Measurements from ENCODE around the gene CIRBP. TPM values are rescaled to one million over a fixed set of nuclear protein-coding genes. Genes with fewer than 3 reads are reported as not detected.

The CIRBP gene
- total RNA-seq, 2 donors from 2014 or later, result 282 to 301 TPM

DNA sequence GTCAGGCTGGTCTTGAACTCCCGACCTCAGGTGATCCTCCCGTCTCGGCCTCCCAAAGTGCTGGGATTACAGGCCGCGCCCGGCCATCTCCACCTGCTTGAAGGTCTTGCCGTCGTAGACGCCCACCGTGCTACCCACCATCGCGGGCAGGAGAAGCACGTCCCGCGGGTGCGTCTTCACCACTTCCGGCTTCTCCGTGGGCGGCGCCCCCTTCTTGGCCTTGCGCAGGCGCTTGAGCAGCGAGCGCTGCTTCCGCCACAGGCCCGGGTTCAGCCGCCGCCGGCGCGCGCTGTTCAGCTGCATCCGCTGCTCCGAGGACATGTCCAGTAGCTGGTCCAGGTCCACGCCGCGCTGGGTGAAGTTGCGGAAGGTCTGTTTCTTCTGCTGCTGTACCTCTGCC, 38.2 kb downstream of the CIRBP start:
- H3K27me3 ChIP-seq (ENCODE audit: control insufficient read depth, insufficient read depth, low read length, poor library complexity, severe bottlenecking), result no peaks in the 10 kb centered on the region
- Mint-ChIP-seq H3K36me3 (ENCODE audit: low read depth) (no peaks in the 10 kb centered on the region), H3K9me3 (no peaks in the 10 kb centered on the region), H3K4me3 (no peak overlapping the region), H3K4me1 (no peaks in the 10 kb centered on the region), H3K27me3 (ENCODE audit: insufficient read depth) (no peaks in the 10 kb centered on the region), H3K27ac (no peak overlapping the region)
- WGBS, 2 experiments (ENCODE audit: insufficient coverage in 1 of 2, insufficient read length in 1 of 2), result 94 to 97% methylated on average over 14 to 38 of the region's 38 CpGs
- DNase-seq, result no peak
- no peak overlapping the region for H3K27ac ChIP-seq (ENCODE audit: low read depth, low read length)
- TF ChIP-seq, protein P1, sequence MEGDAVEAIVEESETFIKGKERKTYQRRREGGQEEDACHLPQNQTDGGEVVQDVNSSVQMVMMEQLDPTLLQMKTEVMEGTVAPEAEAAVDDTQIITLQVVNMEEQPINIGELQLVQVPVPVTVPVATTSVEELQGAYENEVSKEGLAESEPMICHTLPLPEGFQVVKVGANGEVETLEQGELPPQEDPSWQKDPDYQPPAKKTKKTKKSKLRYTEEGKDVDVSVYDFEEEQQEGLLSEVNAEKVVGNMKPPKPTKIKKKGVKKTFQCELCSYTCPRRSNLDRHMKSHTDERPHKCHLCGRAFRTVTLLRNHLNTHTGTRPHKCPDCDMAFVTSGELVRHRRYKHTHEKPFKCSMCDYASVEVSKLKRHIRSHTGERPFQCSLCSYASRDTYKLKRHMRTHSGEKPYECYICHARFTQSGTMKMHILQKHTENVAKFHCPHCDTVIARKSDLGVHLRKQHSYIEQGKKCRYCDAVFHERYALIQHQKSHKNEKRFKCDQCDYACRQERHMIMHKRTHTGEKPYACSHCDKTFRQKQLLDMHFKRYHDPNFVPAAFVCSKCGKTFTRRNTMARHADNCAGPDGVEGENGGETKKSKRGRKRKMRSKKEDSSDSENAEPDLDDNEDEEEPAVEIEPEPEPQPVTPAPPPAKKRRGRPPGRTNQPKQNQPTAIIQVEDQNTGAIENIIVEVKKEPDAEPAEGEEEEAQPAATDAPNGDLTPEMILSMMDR (conservative IDR thresholded peaks at IDR 0.05), result no peak
- H3K4me1 ChIP-seq (ENCODE audit: control insufficient read depth, insufficient read depth, low read length), result no peaks in the 10 kb centered on the region
- no peaks in the 10 kb centered on the region for H3K9me3 ChIP-seq (ENCODE audit: control insufficient read depth, low read length)
- no peak overlapping the region for H3K4me3 ChIP-seq (ENCODE audit: low read length)
- no peaks in the 10 kb centered on the region for H3K36me3 ChIP-seq (ENCODE audit: control insufficient read depth, insufficient read depth, low read length)
- no peak overlapping the region for H3K9ac ChIP-seq (ENCODE audit: extremely low read depth, low read length, poor library complexity, severe bottlenecking)

DNA sequence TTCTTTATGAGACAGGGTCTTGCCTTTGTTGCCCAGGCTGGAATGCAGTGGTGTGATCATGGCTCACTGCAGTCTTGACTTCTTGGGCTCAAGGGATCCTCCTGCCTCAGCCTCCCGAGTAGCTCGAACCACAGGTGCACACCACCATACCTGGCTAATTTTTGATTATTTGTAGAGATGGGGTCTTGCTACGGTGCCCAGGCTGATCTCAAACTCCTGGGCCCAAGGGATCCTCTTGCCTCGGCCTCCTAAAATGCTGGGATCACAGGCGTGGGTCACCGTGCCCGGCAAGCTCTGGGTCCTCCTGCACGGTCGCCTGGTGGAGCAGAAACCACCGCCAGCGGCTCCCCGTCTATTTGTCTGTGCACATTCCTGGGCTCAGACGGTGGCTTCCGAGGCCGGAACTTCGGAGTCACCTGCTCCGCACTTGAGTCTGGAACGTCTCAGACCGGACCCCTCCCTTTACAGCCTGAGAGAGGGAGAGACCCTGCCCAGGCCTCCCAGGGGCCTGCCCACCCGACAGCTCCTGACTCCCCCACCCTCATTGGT, 38.7 kb downstream of the CIRBP start:
- 90 to 96% methylated on average over 12 to 20 of the region's 20 CpGs for WGBS, 2 experiments (ENCODE audit: insufficient coverage in 1 of 2, insufficient read length in 1 of 2)
- H3K9ac ChIP-seq (ENCODE audit: extremely low read depth, low read length, poor library complexity, severe bottlenecking), result no peak overlapping the region
- TF ChIP-seq, protein P1 (conservative IDR thresholded peaks at IDR 0.05), result no peak
- no peaks in the 10 kb centered on the region for H3K36me3 ChIP-seq (ENCODE audit: control insufficient read depth, insufficient read depth, low read length)
- no peaks in the 10 kb centered on the region for H3K9me3 ChIP-seq (ENCODE audit: control insufficient read depth, low read length)
- no peak for DNase-seq
- H3K27ac Mint-ChIP-seq, result no peak overlapping the region
- no peaks in the 10 kb centered on the region for H3K36me3 Mint-ChIP-seq (ENCODE audit: low read depth)
- H3K4me3 ChIP-seq (ENCODE audit: low read length), result no peak overlapping the region
- no peaks in the 10 kb centered on the region for H3K27me3 ChIP-seq (ENCODE audit: control insufficient read depth, insufficient read depth, low read length, poor library complexity, severe bottlenecking)
- no peaks in the 10 kb centered on the region for H3K9me3 Mint-ChIP-seq
- H3K27me3 Mint-ChIP-seq (ENCODE audit: insufficient read depth), result no peaks in the 10 kb centered on the region
- H3K4me1 ChIP-seq (ENCODE audit: control insufficient read depth, insufficient read depth, low read length), result no peaks in the 10 kb centered on the region
- H3K4me3 Mint-ChIP-seq, result no peak overlapping the region
- no peaks in the 10 kb centered on the region for H3K4me1 Mint-ChIP-seq
- H3K27ac ChIP-seq (ENCODE audit: low read depth, low read length), result no peak overlapping the region

DNA sequence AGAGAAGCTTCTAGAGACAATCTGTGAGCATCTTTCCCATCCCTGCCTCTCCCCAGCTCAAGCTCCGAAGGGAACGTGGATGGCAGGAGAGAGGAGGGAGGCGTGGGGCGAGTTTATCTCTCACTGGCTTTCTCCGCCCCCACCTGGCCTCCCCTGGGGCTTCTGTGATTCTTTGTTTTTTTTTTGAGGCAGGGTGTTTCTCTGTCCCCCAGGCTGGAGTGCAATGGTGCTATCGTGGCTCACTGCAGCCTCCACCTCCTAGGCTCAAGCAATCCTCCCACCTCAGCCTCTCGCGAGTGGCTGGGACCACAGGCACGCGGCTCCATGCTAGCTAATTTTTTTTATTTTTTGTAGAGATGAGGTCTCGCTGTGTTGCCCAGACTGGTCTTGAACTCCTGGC, 39.6 kb downstream of the CIRBP start:
- 54 to 77% methylated on average over 3 to 10 of the region's 11 CpGs for WGBS, 2 experiments (ENCODE audit: insufficient coverage in 1 of 2, insufficient read length in 1 of 2)
- Mint-ChIP-seq H3K36me3 (ENCODE audit: low read depth) (no peaks in the 10 kb centered on the region), H3K9me3 (no peaks in the 10 kb centered on the region), H3K4me1 (no peaks in the 10 kb centered on the region), H3K27me3 (ENCODE audit: insufficient read depth) (no peaks in the 10 kb centered on the region), H3K4me3 (no peak overlapping the region), H3K27ac (no peak overlapping the region)
- Histone ChIP-seq H3K27me3 (ENCODE audit: control insufficient read depth, insufficient read depth, low read length, poor library complexity, severe bottlenecking) (no peaks in the 10 kb centered on the region), H3K4me1 (ENCODE audit: control insufficient read depth, insufficient read depth, low read length) (no peaks in the 10 kb centered on the region), H3K27ac (ENCODE audit: low read depth, low read length) (no peak overlapping the region), H3K4me3 (ENCODE audit: low read length) (no peak overlapping the region), H3K36me3 (ENCODE audit: control insufficient read depth, insufficient read depth, low read length) (no peaks in the 10 kb centered on the region), H3K9me3 (ENCODE audit: control insufficient read depth, low read length) (no peaks in the 10 kb centered on the region), H3K9ac (ENCODE audit: extremely low read depth, low read length, poor library complexity, severe bottlenecking) (no peak overlapping the region)
- no peak for DNase-seq
- TF ChIP-seq, protein P1 (conservative IDR thresholded peaks at IDR 0.05), result no peak

All from endodermal cell (in vitro differentiated cells).